NCI-H748 treated with DMSO at 0.1 percent for 48 hours (cell line): ENCODE results near the gene ALDH1A1.

Source experiments
- DNase-seq: peaks from one replicate; lab custom pipeline; 2025; lab: John Stamatoyannopoulos, UW

ALDH1A1 gene

GRCh38 chr9:72979405-72980100 lies 26.7 kb upstream of the ALDH1A1 start:
- no peak for DNase-seq

- DNase-seq: no peak
Measured at GRCh38 chr9:72978744-72979143, 25.9 kb upstream of the ALDH1A1 start.

- no peak for DNase-seq
Measured at GRCh38 chr9:72977670-72978069, 24.8 kb upstream of the ALDH1A1 start.

- no peak for DNase-seq
Measured at GRCh38 chr9:72974501-72974900, 21.6 kb upstream of the ALDH1A1 start.

- DNase-seq: no peak
Measured at GRCh38 chr9:72972636-72973035, 19.8 kb upstream of the ALDH1A1 start.

GRCh38 chr9:72971411-72971810 lies 18.6 kb upstream of the ALDH1A1 start:
- DNase-seq: no peak

- no peak for DNase-seq
Measured at GRCh38 chr9:72960446-72960845, 7.6 kb upstream of the ALDH1A1 start.

- no peak for DNase-seq
Measured at GRCh38 chr9:72958485-72959281, 5.8 kb upstream of the ALDH1A1 start.

GRCh38 chr9:72955571-72955970 lies 2.7 kb upstream of the ALDH1A1 start:
- no peak for DNase-seq

GRCh38 chr9:72955126-72955455 lies 2.2 kb upstream of the ALDH1A1 start:
- DNase-seq: no peak

- DNase-seq: peak; percentile 92
Measured at GRCh38 chr9:72954431-72955125, 1.7 kb upstream of the ALDH1A1 start.

- DNase-seq: no peak
Measured at GRCh38 chr9:72952381-72952690, 517 bp downstream of the ALDH1A1 start.

- peak; percentile 30 for DNase-seq
Measured at GRCh38 chr9:72951520-72952380, 1.1 kb downstream of the ALDH1A1 start.

GRCh38 chr9:72950875-72951442 lies 1.9 kb downstream of the ALDH1A1 start:
- no peak for DNase-seq

GRCh38 chr9:72949918-72950325 lies 2.9 kb downstream of the ALDH1A1 start:
- DNase-seq: no peak

GRCh38 chr9:72949244-72949582 lies 3.6 kb downstream of the ALDH1A1 start:
- peak; percentile 42 for DNase-seq

GRCh38 chr9:72948575-72949243 lies 4.1 kb downstream of the ALDH1A1 start:
- DNase-seq: no peak

- peak; percentile 62 for DNase-seq
Measured at GRCh38 chr9:72947984-72948465, 4.8 kb downstream of the ALDH1A1 start.

- DNase-seq: no peak
Measured at GRCh38 chr9:72946821-72947220, 6.0 kb downstream of the ALDH1A1 start.

GRCh38 chr9:72946318-72946717 lies 6.5 kb downstream of the ALDH1A1 start:
- no peak for DNase-seq

GRCh38 chr9:72945391-72945790 lies 7.5 kb downstream of the ALDH1A1 start:
- DNase-seq: no peak
